ENCODE data around the gene PRR9. TPM values are rescaled to one million over a fixed set of nuclear protein-coding genes. Genes with fewer than 3 reads are reported as not detected.

The PRR9 gene
- total RNA-seq, 1 experiment from 2014 or later = not detected

GRCh38 chr1:153262070-153262366 is 44.6 kb downstream of the PRR9 start:
- TF ChIP-seq CTCF (IDR thresholded peaks at IDR 0.05) = no peak
- no peak for TF ChIP-seq TCF7L2 (IDR thresholded peaks at IDR 0.05; ENCODE audit: low read depth, low read length)
- no peak for TF ChIP-seq POLR2AphosphoS5 (IDR thresholded peaks at IDR 0.05; ENCODE audit: low read depth, low read length)
- no peak for TF ChIP-seq REST (IDR thresholded peaks at IDR 0.05; ENCODE audit: insufficient read depth in 1 of 2, low read depth in 2 of 2, low read length in 1 of 2)
- TF ChIP-seq SIN3A (IDR thresholded peaks at IDR 0.05; ENCODE audit: borderline replicate concordance, insufficient read depth, low read depth, low read length) = no peak
- Histone ChIP-seq H3K4me1 (ENCODE audit: control insufficient read depth, insufficient read depth, low read length) (0 out of 2 replicates have a peak, but pooled peaks cover 2% of the 10 kb centered on the region), H3K9me3 (ENCODE audit: control insufficient read depth, insufficient read depth, low read depth, low read length) (no peaks in the 10 kb centered on the region), H3K4me3 (ENCODE audit: low read depth in 2 of 2, low read length in 2 of 2) (peak overlapping the region; percentile 23 to 31; a peak in 2 of 4 replicates), H3K27ac (ENCODE audit: low read length) (no peak overlapping the region), H3K27me3 (ENCODE audit: control insufficient read depth, insufficient read depth, low read length) (peaks cover 41% of the 10 kb centered on the region), H3K36me3 (ENCODE audit: control insufficient read depth, insufficient read depth, low read length) (no peaks in the 10 kb centered on the region)
- intact Hi-C loops (cut with micrococcal nuclease; ENCODE audit: unreplicated experiment) (no loop called here), in situ Hi-C loops (cut with HindIII; ENCODE audit: low pct_unique_long_range_greater_than_20kb, low sequenced_read_pairs) (no loop called here)
- CTCF ChIA-PET = no interaction called here
- POLR2A ChIA-PET = interaction anchor here (0.6 kb wide), 1 partner anchor 34 kb away, joined by 4 read pairs; no protein-coding TSS in a partner anchor
- DNase-seq (ENCODE audit: low read depth, low spot score) = no peak
- no TSS peak for BruUV-seq (replicated peaks)
- ATAC-seq = peak; percentile 64

- ChIA-PET POLR2A (interaction anchor here (0.6 kb wide), 1 partner anchor 33 kb away, joined by 4 read pairs; no protein-coding TSS in a partner anchor), CTCF (no interaction called here)
- in situ Hi-C loops (cut with HindIII; ENCODE audit: low pct_unique_long_range_greater_than_20kb, low sequenced_read_pairs) (no loop called here), intact Hi-C loops (cut with micrococcal nuclease; ENCODE audit: unreplicated experiment) (no loop called here)
- peak overlapping the region in 1 of 2 experiments; percentile 23; a peak in 1 of 4 replicates for H3K4me3 ChIP-seq (ENCODE audit: low read depth in 2 of 2, low read length in 2 of 2)
- H3K27me3 ChIP-seq (ENCODE audit: control insufficient read depth, insufficient read depth, low read length) = peaks cover 41% of the 10 kb centered on the region
- ATAC-seq (peak; percentile 26; the same call in 1 of the 2 replicates), DNase-seq (ENCODE audit: low read depth, low spot score) (no peak)
- no peak overlapping the region for H3K27ac ChIP-seq (ENCODE audit: low read length)
- no peak for TF ChIP-seq CTCF (IDR thresholded peaks at IDR 0.05)
- no peak for TF ChIP-seq SIN3A (IDR thresholded peaks at IDR 0.05; ENCODE audit: borderline replicate concordance, insufficient read depth, low read depth, low read length)
- no peak for TF ChIP-seq TCF7L2 (IDR thresholded peaks at IDR 0.05; ENCODE audit: low read depth, low read length)
- TF ChIP-seq REST (IDR thresholded peaks at IDR 0.05; ENCODE audit: insufficient read depth in 1 of 2, low read depth in 2 of 2, low read length in 1 of 2) = no peak
- TF ChIP-seq POLR2AphosphoS5 (IDR thresholded peaks at IDR 0.05; ENCODE audit: low read depth, low read length) = no peak
- no peaks in the 10 kb centered on the region for H3K36me3 ChIP-seq (ENCODE audit: control insufficient read depth, insufficient read depth, low read length)
- no peaks in the 10 kb centered on the region for H3K9me3 ChIP-seq (ENCODE audit: control insufficient read depth, insufficient read depth, low read depth, low read length)
- H3K4me1 ChIP-seq (ENCODE audit: control insufficient read depth, insufficient read depth, low read length) = 0 out of 2 replicates have a peak, but pooled peaks cover 2% of the 10 kb centered on the region
- no TSS peak for BruUV-seq (replicated peaks)
Measured at GRCh38 chr1:153262462-153263157, 45.2 kb downstream of the PRR9 start.
